22Rv1 (cell line): ENCODE data around the gene CTAGE8.
"Not testable (repeated sequence)": the region's sequence is repeated elsewhere in the genome, so short reads cannot be mapped to it uniquely, and the experiment has no call there.

Experiments used
- H3K27ac ChIP-seq: fragments of 450-650 bp; 2 replicates; pipeline ENCODE4 v1.5.1; 2017
- ZFX ChIP-seq: fragments of 450-650 bp; IDR thresholded peaks from 2 replicates; pipeline ENCODE4 v1.6.1; 2017; ENCODE audit warnings: antibody characterized with exemption, borderline replicate concordance
- TF ChIP-seq, protein P1 (sequence below): fragments of 450-650 bp; IDR thresholded peaks from 2 replicates; pipeline ENCODE4 v1.5.1; 2017; ENCODE audit warnings: mild to moderate bottlenecking

Gene CTAGE8

DNA sequence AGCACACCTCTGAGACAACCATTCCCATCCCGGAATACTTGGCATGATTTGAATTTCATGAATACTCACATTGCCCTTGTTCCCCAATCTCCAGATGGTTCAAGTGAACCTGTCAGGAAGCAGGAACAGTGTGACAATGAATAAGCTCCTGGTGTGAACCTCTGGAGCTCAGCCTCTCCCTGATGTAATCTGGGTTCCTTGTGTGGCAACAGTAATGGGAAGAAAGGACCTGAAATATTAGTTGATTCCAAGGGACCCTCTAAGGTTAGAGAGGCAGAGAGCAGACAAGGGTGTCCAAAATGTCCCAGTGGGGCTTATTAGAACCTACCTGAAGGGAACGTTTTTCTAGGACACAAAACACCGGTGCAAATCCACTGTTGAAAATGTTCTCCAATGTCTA, 13.0 kb downstream of the CTAGE8 start:
- H3K27ac ChIP-seq, result no peak overlapping the region

DNA sequence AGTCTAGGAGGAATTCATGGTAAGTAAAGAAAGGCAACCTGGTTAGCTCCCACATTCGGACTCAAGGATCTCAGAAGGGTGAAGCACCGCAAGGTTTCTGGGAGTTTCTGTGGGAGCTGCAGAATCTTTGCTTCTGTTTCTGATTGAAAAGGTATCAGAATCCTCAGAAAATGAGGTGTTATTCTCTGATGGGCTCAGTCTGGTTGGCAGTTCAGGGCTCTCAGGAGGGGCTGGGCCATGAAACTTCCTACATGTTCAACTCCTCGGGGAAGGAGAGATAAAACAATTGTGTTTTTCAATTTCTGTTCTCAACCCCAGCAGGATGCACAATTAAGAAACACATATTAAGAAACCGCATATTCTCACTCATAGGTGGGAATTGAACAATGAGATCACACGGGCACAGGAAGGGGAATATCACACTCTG, 13.6 kb downstream of the CTAGE8 start:
- H3K27ac ChIP-seq, result no peak overlapping the region
- no peak for TF ChIP-seq ZFX
- TF ChIP-seq, protein P1, sequence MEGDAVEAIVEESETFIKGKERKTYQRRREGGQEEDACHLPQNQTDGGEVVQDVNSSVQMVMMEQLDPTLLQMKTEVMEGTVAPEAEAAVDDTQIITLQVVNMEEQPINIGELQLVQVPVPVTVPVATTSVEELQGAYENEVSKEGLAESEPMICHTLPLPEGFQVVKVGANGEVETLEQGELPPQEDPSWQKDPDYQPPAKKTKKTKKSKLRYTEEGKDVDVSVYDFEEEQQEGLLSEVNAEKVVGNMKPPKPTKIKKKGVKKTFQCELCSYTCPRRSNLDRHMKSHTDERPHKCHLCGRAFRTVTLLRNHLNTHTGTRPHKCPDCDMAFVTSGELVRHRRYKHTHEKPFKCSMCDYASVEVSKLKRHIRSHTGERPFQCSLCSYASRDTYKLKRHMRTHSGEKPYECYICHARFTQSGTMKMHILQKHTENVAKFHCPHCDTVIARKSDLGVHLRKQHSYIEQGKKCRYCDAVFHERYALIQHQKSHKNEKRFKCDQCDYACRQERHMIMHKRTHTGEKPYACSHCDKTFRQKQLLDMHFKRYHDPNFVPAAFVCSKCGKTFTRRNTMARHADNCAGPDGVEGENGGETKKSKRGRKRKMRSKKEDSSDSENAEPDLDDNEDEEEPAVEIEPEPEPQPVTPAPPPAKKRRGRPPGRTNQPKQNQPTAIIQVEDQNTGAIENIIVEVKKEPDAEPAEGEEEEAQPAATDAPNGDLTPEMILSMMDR, result no peak

More for the DNA sequence above, 13.0 kb downstream of the CTAGE8 start:
- TF ChIP-seq ZFX, result no peak
- TF ChIP-seq, protein P1, result no peak

DNA sequence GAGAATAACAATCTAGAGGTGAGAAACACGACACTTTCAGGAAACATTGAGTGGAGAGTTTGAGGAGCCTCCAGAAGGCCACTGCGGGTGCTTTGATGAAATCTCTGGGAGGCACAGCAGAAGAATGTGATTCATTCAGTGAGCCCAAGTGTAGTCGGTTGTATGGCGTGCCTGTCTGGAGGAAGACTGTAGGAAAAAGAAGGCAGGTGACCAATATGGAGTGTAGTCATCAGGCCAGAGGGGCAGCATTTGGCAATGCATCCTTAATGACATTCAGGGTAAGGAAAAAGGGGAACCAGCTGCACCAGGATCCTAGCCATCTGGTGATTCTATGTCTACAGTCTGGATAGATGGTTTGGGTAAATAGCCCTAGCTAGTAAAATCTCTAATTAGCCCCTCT, 16.8 kb downstream of the CTAGE8 start:
- not testable (repeated sequence) for H3K27ac ChIP-seq

DNA sequence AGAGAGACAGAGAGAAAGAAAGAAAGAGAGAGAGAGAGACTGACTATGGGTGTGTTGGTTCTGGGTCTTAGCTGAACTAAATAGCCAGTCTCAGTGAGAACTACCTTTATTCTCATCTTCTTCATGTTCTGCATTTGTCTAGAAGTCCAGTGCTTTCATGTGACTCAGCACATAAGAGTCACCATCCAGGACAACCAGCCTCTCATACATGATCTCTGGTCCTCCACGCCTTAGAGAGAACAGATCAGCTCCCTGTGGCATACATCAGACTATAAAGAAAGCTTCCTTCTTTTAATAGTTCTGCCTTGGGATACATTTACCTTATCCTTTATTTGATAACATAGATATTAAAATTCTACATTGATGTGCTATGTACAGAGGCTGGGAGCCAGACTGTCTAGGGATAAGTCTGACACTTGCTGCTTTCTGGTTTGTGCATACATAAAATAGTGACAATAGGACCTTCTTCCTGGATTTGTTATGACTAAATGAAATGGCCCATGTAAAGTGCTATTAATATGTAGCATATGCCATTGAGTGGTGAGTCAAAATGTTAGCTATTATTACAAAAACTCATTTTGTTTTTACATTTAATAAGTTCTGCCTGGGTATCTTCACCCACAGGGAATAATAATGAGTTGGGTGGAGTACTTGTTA, 21.3 kb downstream of the CTAGE8 start:
- not testable (repeated sequence) for H3K27ac ChIP-seq

DNA sequence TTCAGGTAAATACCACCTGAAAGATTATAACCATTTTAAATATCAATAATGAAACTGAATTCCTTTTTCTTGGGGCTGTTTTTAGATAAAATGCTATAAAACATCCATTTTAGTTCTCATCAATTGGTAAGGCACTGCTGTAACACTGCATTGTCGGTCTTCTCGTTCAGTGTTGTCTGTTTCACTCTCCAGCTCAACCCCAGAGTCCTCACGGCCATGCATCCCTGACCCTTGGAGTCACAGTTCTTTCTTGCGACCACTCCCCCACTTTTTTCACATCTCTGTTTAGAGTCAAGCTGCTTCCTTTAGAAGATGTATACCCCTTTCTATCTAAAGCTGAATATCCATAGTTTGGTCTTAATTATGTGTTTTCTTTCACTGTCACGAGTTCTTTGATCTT, 22.1 kb downstream of the CTAGE8 start:
- H3K27ac ChIP-seq, result not testable (repeated sequence)

DNA sequence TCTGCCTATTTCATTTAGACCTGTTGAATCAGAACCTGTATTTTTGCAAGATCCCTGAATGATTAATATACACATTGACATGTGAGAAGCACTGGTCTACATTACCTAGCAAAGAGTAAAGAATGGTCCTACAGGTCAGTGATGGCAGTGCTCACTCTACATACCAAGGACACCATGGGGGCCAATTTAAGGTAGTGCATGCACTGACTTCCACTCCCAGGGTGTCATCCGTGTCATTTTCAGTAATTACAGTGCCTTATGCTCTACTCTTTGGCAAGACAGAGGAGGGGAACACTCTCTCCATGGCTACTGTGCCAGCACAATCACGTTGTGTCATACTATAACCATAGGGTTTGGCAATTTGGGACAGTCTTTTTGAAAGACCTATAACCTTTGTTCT, 23.7 kb downstream of the CTAGE8 start:
- H3K27ac ChIP-seq, result not testable (repeated sequence)

DNA sequence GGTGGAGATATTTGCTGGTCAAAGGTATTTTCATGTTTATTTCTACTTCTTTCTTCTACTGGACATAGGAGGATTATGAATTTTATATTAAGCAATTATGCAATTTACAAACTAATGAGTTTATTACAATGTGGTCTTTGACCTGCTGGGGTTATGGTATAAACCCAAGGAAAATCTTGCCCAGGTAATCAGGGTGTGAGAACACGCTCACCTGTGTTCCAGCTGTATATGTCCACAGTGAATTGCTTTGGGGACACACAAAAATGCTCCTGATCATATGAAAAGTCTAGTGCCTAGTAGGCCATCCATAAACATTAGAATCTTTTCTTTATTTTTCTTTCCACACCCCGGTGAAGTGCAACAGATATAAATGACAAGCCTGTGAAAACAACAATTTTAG, 29.7 kb downstream of the CTAGE8 start, which contains the start of gene OR2A42:
Gene OR2A42, minus strand, starts transcription at position 241 of the 400 bp plus-strand sequence. CDS start 6,762 bp downstream, outside the sequence.
- H3K27ac ChIP-seq, result not testable (repeated sequence)

DNA sequence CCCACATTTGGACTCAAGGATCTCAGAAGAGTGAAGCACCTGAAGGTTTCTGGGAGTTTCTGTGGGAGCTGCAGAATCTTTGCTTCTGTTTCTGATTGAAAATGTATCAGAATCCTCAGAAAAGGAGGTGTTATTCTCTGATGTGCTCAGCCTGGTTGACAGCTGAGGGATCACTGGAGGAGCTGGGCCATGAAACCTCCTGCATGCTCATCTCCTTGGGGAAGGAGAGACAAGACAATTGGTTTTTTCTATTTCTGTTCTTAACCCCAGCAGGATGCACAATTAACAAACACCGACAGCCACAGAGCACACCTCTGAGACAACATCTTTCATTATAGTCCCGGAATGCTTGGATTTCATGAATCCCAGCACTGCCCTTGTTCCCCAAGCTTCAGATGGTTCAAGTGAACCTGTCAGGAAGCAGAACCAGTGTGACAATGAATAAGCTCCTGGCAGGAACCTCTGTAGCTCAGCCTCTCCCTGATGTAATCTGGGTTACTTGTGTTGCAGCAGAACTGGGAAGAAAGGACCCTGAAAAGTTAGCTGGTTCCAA, 30.5 kb downstream of the CTAGE8 start:
- not testable (repeated sequence) for H3K27ac ChIP-seq

DNA sequence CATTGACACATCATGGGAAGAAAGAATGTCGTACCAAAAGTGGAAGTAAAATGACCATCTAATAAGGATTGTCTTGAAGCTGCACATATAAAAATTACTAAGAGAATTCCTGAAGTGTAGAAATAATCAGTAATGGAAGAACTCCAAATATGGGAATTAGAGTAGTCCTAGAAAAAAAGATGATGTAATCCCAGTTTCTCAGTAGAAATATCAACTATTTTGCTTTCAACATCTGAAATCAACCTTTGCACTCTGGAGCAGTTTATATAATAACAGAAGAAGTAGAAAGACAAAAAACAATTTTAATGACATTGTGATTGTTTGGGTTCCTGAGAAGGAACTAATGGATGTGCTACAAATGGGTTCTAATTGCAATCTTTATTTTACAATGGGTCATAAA, 36.0 kb downstream of the CTAGE8 start:
- H3K27ac ChIP-seq, result not testable (repeated sequence)

DNA sequence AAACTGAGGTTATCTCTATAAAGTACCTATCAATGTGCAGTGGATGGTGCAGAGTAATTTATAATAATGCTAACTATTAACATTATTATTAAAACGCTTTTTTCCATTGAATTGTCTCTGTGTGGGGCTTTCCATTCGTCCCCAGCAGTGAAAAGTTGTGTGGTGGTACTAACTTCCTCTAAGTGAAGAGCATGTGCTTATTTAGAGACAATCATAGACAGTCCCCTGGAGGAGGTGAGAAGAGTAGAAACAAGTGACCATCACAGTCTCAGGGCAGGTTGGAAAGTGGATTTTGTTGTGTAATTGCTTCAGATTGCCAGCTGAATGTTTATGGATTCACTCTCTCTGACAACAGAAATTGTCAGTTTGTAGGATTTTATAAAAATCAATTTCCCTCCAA, 38.1 kb downstream of the CTAGE8 start:
- not testable (repeated sequence) for H3K27ac ChIP-seq

DNA sequence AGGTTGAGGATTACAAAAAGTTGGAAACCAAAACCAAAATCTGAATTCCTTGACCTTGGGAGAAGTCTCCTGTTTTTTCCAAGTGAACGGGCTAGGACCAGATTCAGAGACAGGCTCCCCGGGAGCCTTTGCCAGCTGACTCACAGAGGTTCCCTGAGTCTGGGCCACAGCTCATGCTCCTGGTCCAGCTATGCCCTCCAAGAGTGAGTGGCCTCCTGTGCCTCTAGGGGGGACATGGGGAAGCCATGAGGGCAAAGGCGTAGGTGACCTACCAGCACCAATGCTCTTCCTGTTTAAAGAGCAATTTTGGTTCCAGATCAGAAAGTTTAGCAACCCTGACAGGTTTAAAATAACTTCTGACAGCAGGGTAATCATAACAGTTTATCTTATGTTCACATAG, 40.3 kb downstream of the CTAGE8 start:
- not testable (repeated sequence) for H3K27ac ChIP-seq

DNA sequence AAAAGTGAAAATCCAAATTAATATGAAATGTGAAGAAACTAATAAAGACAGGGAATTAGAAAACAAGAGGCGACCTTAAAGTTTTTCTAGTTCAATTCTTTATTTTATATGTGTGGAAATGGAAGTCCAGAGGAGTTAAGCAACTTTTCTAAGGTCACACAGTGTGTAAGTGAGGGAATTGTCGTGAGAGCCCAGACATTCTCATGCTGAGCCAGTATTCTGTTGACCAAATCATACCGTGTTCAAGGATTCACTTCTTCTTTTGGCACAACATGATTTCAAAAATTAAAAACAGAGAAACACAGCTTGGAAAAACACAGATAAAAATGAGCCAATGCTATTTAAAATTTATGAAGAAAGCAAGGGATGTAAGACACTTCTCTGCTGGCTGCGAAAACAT, 42.2 kb downstream of the CTAGE8 start:
- not testable (repeated sequence) for H3K27ac ChIP-seq

DNA sequence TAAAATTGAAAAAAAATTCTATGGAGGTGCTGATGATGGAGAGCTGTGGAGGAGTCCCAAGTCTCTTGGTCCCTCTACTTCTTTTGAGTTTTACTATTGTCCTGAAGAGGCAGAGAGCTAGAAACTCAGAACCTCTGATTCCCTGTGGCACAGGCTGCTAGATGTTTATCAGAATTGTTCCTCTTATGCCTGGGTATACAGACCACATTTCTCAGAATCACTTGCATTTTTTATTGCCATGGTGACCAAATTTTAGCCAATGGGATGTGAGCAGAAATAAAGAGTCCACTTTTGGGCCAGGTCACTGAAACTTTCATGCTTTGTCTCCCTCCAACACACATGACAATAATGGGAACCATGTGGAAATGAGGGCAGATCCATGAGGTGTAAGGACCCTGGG, 45.4 kb downstream of the CTAGE8 start:
- not testable (repeated sequence) for H3K27ac ChIP-seq

DNA sequence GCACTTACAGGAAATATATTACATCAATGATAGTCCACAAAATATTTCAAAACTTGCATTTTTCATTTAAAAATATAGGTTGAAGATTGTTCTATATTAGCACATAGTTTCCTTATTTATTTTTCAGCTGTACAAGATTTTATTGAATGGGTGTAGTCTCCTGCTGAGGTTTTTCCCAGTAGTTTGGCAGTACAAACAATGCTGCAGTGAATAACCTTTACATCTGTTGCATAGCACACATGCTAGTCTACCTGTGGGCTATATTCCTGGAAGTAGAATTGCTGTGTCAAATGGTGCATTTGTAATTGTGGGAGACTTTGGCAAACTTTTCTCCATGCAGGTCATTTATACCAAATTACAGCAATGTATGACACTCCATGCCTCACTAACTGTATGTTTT, 48.6 kb downstream of the CTAGE8 start:
- H3K27ac ChIP-seq, result not testable (repeated sequence)

DNA sequence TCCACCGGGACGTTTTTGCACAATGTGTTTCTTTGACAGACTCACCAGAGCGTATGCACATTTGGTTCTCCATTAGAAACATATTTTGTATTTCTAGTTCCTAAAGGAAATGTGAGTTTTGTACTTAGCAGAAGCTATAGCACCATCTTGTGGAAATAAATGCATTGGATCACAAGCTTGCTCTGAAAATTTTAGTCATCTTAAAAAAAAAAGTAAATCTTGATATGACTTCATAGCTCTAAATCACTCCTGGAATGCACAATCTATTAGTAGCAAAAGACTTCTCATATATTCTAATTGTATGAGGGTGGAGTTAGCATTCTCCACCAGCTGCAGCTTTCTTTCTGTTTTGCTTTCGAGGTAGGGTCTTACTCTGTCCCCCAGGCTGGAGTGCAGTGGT, 49.9 kb downstream of the CTAGE8 start:
- not testable (repeated sequence) for H3K27ac ChIP-seq

DNA sequence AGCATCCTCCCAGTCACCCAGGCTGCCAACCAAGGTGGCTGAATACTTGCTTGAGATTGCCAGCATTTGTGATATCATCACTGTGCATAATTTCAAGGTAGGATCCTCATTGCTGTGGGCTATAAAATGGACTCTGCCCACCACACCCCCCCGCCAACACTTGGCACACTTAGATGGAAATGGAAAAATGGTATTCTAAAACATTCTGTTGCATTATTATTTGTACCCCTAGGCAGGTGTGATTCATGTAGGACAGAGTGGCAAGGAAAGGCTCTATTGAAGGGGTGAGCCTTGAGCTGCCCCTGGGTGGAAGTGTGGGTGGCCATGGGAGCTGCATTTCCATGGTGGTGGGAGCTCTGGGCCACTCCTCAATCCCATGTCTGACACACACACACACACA, 50.5 kb downstream of the CTAGE8 start:
- H3K27ac ChIP-seq, result not testable (repeated sequence)

DNA sequence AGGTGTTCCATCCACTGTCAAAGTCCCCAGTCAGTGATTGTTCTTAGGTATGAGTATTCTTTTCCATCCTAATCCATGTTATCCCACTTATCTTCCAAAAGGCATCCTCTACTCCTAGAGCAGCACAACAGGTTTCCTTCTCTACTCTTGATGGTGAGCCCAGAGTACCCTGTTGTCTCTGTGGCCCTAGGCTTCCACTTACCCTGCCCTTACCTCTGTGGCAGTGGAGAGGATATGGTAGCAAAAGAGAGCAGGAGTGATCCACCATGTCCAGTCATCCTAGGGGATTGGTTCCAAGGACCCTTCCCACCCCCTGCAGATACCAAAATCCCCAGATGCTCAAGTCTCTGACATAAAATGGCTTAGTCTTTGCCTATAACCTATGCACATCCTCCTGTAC, 51.9 kb downstream of the CTAGE8 start:
- H3K27ac ChIP-seq, result not testable (repeated sequence)
